Measurements from ENCODE around the gene UBALD1. TPM values are rescaled to one million over a fixed set of nuclear protein-coding genes. Genes with fewer than 3 reads are reported as not detected.
A peak's percentile ranks its signal among the peaks of the same experiment; 100 is the strongest.

The UBALD1 gene
- total RNA-seq, 2 experiments from 2014 or later, result 13.4 to 13.5 TPM

- Mint-ChIP-seq H3K9me3 (no peaks in the 10 kb centered on the region), H3K36me3 (peaks cover 6% of the 10 kb centered on the region), H3K27me3 (no peaks in the 10 kb centered on the region), H3K4me1 (ENCODE audit: low read depth) (peaks cover 28% of the 10 kb centered on the region), H3K4me3 (peak within 1 kb of the TSS; percentile 99), H3K27ac (peak within 1 kb of the TSS; percentile 98)
- ChIA-PET POLR2A (interaction anchor here (0.7 to 2.5 kb wide), 4 partner anchors 8 to 200 kb away, joined by 3 to 18 read pairs (median 4); partner anchors contain the start of gene CDIP1), CTCF (interaction anchor here (0.6 to 4.2 kb wide), 27 partner anchors 9 to 170 kb away, joined by 3 to 50 read pairs (median 4); partner anchors contain the start of genes ANKS3, DNAAF8, HMOX2 and NMRAL1)
- intact Hi-C loops (cut with micrococcal nuclease), result loop anchor here (1.0 to 2.0 kb wide), 4 partner anchors 8 to 209 kb away; partner anchors contain the start of genes NUDT16L1 and ZNF500
- DNase-seq, result peak; percentile 96
Measured at GRCh38 chr16:4624015-4624826, 9.5 kb upstream of the UBALD1 start, which contains the start of gene MGRN1. MGRN1 (plus strand) TSS chr16:4624826; CDS start chr16:4624961, 135 bp downstream.

GRCh38 chr16:4623593-4623992 lies 8.9 kb upstream of the UBALD1 start:
- H3K27me3 Mint-ChIP-seq, result no peaks in the 10 kb centered on the region
- peak overlapping the region; percentile 98 for H3K27ac Mint-ChIP-seq
- DNase-seq, result no peak
- peaks cover 4% of the 10 kb centered on the region for H3K36me3 Mint-ChIP-seq
- POLR2A ChIA-PET, result interaction anchor here (0.7 to 2.5 kb wide), 3 partner anchors 7 to 199 kb away, joined by 3 to 18 read pairs (median 5); no protein-coding TSS in a partner anchor
- no peaks in the 10 kb centered on the region for H3K9me3 Mint-ChIP-seq
- peak overlapping the region; percentile 82 for H3K4me3 Mint-ChIP-seq
- intact Hi-C loops (cut with micrococcal nuclease), result no loop called here
- H3K4me1 Mint-ChIP-seq (ENCODE audit: low read depth), result peaks cover 28% of the 10 kb centered on the region
- CTCF ChIA-PET, result interaction anchor here (0.7 to 4.2 kb wide), 22 partner anchors 8 to 148 kb away, joined by 3 to 50 read pairs (median 4); partner anchors contain the start of genes ANKS3, DNAAF8, HMOX2 and NMRAL1

GRCh38 chr16:4618645-4619418 lies 4.1 kb upstream of the UBALD1 start:
- DNase-seq, result no peak
- H3K4me1 Mint-ChIP-seq (ENCODE audit: low read depth), result peaks cover 18% of the 10 kb centered on the region
- no peak overlapping the region for H3K27ac Mint-ChIP-seq
- CTCF ChIA-PET, result interaction anchor here (1.4 kb wide), 1 partner anchor 31 kb away, joined by 4 read pairs; no protein-coding TSS in a partner anchor
- H3K36me3 Mint-ChIP-seq, result no peaks in the 10 kb centered on the region
- no peaks in the 10 kb centered on the region for H3K9me3 Mint-ChIP-seq
- POLR2A ChIA-PET, result no interaction called here
- no peak overlapping the region for H3K4me3 Mint-ChIP-seq
- no peaks in the 10 kb centered on the region for H3K27me3 Mint-ChIP-seq
- intact Hi-C loops (cut with micrococcal nuclease), result loop anchor here (5.0 to 10.0 kb wide), 3 partner anchors 58 to 478 kb away; partner anchors contain the start of gene EEF2KMT

- Mint-ChIP-seq H3K4me1 (ENCODE audit: low read depth) (peaks cover 22% of the 10 kb centered on the region), H3K27ac (no peak overlapping the region), H3K4me3 (no peak overlapping the region), H3K36me3 (no peaks in the 10 kb centered on the region), H3K9me3 (no peaks in the 10 kb centered on the region), H3K27me3 (no peaks in the 10 kb centered on the region)
- ChIA-PET CTCF (interaction anchor here (1.4 kb wide), 1 partner anchor 32 kb away, joined by 4 read pairs; no protein-coding TSS in a partner anchor), POLR2A (no interaction called here)
- intact Hi-C loops (cut with micrococcal nuclease), result loop anchor here (2.0 to 10.0 kb wide), 6 partner anchors 59 to 479 kb away; partner anchors contain the start of genes CDIP1, CORO7 and EEF2KMT
- DNase-seq, result no peak
Measured at GRCh38 chr16:4617880-4618279, 3.2 kb upstream of the UBALD1 start.

GRCh38 chr16:4616047-4616811 lies 1.5 kb upstream of the UBALD1 start:
- H3K36me3 Mint-ChIP-seq, result no peaks in the 10 kb centered on the region
- H3K4me1 Mint-ChIP-seq (ENCODE audit: low read depth), result peaks cover 23% of the 10 kb centered on the region
- no peaks in the 10 kb centered on the region for H3K27me3 Mint-ChIP-seq
- H3K9me3 Mint-ChIP-seq, result no peaks in the 10 kb centered on the region
- intact Hi-C loops (cut with micrococcal nuclease), result loop anchor here (1.0 to 10.0 kb wide), 8 partner anchors 8 to 481 kb away; partner anchors contain the start of genes CDIP1, CORO7, EEF2KMT and HMOX2
- peak overlapping the region; percentile 88 for H3K4me3 Mint-ChIP-seq
- peak; percentile 100 for DNase-seq
- CTCF ChIA-PET, result interaction anchor here (0.9 to 4.5 kb wide), 12 partner anchors 9 to 362 kb away, joined by 3 to 50 read pairs (median 4); partner anchors contain the start of genes ANKS3, DNAAF8, HMOX2 and MGRN1
- H3K27ac Mint-ChIP-seq, result peak overlapping the region; percentile 95
- POLR2A ChIA-PET, result interaction anchor here (1.6 to 1.9 kb wide), 2 partner anchors 9 to 78 kb away, joined by 4 to 18 read pairs; partner anchors contain the start of genes CDIP1 and MGRN1

GRCh38 chr16:4615384-4616046 lies 827 bp upstream of the UBALD1 start:
- Mint-ChIP-seq H3K4me1 (ENCODE audit: low read depth) (peaks cover 23% of the 10 kb centered on the region), H3K4me3 (peak overlapping the region; percentile 86), H3K27ac (peak overlapping the region; percentile 93), H3K36me3 (no peaks in the 10 kb centered on the region), H3K9me3 (no peaks in the 10 kb centered on the region), H3K27me3 (no peaks in the 10 kb centered on the region)
- POLR2A ChIA-PET, result interaction anchor here (1.9 kb wide), 1 partner anchor 9 kb away, joined by 18 read pairs; the partner anchor contains the start of gene MGRN1
- CTCF ChIA-PET, result interaction anchor here (1.0 to 4.5 kb wide), 7 partner anchors 10 to 362 kb away, joined by 3 to 50 read pairs (median 6); partner anchors contain the start of genes ANKS3, DNAAF8, HMOX2 and MGRN1
- intact Hi-C loops (cut with micrococcal nuclease), result loop anchor here (1.0 to 10.0 kb wide), 8 partner anchors 9 to 482 kb away; partner anchors contain the start of genes CDIP1, CORO7, EEF2KMT and HMOX2
- peak; percentile 20 for DNase-seq

GRCh38 chr16:4613636-4614570 lies 785 bp downstream of the UBALD1 start:
- Mint-ChIP-seq H3K4me3 (peak overlapping the region; percentile 76), H3K36me3 (no peaks in the 10 kb centered on the region), H3K27me3 (no peaks in the 10 kb centered on the region), H3K4me1 (ENCODE audit: low read depth) (peaks cover 23% of the 10 kb centered on the region), H3K27ac (no peak overlapping the region), H3K9me3 (no peaks in the 10 kb centered on the region)
- peak; percentile 52 for DNase-seq
- intact Hi-C loops (cut with micrococcal nuclease), result loop anchor here (1.0 to 10.0 kb wide), 2 partner anchors 189 to 359 kb away; partner anchors contain the start of gene DNAJA3
- CTCF ChIA-PET, result interaction anchor here (4.5 kb wide), 1 partner anchor 12 kb away, joined by 50 read pairs; the partner anchor contains the start of gene MGRN1
- POLR2A ChIA-PET, result interaction anchor here (0.6 kb wide), 1 partner anchor 342 kb away, joined by 3 read pairs; no protein-coding TSS in a partner anchor

GRCh38 chr16:4612977-4613635 lies 1.6 kb downstream of the UBALD1 start:
- intact Hi-C loops (cut with micrococcal nuclease), result loop anchor here (10.0 kb wide), 1 partner anchor 358 kb away; no protein-coding TSS in a partner anchor
- Mint-ChIP-seq H3K9me3 (no peaks in the 10 kb centered on the region), H3K4me1 (ENCODE audit: low read depth) (peaks cover 21% of the 10 kb centered on the region), H3K27ac (no peak overlapping the region), H3K36me3 (no peaks in the 10 kb centered on the region), H3K27me3 (no peaks in the 10 kb centered on the region), H3K4me3 (peak overlapping the region; percentile 76)
- ChIA-PET CTCF (interaction anchor here (1.1 to 4.5 kb wide), 2 partner anchors 11 to 13 kb away, joined by 4 to 50 read pairs; partner anchors contain the start of gene MGRN1), POLR2A (no interaction called here)
- DNase-seq, result no peak

GRCh38 chr16:4612474-4612931 lies 2.2 kb downstream of the UBALD1 start:
- intact Hi-C loops (cut with micrococcal nuclease), result loop anchor here (10.0 kb wide), 1 partner anchor 358 kb away; no protein-coding TSS in a partner anchor
- ChIA-PET CTCF (interaction anchor here (1.1 kb wide), 1 partner anchor 12 kb away, joined by 4 read pairs; the partner anchor contains the start of gene MGRN1), POLR2A (no interaction called here)
- Mint-ChIP-seq H3K9me3 (no peaks in the 10 kb centered on the region), H3K27me3 (no peaks in the 10 kb centered on the region), H3K27ac (no peak overlapping the region), H3K4me3 (no peak overlapping the region), H3K36me3 (no peaks in the 10 kb centered on the region), H3K4me1 (ENCODE audit: low read depth) (peaks cover 17% of the 10 kb centered on the region)
- DNase-seq, result no peak
